BLaER1 (cell line): Measurements from ENCODE around the gene PHETA1.
"Not testable (repeated sequence)": the region's sequence is repeated elsewhere in the genome, so short reads cannot be mapped to it uniquely, and the experiment has no call there.

Source experiments
- H3K27ac ChIP-seq: shearing (Covaris generic); formaldehyde crosslinking; 2 replicates; pipeline ENCODE4 v1.8.1; 2022
- H3K27me3 ChIP-seq: shearing (Covaris generic); formaldehyde crosslinking; 2 replicates; pipeline ENCODE4 v1.8.1; 2022
- H3K36me3 ChIP-seq: shearing (Covaris generic); formaldehyde crosslinking; 2 replicates; pipeline ENCODE4 v1.8.1; 2022
- H3K4me1 ChIP-seq: shearing (Covaris generic); formaldehyde crosslinking; 2 replicates; pipeline ENCODE4 v1.8.1; 2022
- H3K4me2 ChIP-seq: shearing (Covaris generic); formaldehyde crosslinking; 2 replicates; pipeline ENCODE4 v1.8.1; 2022
- H3K4me3 ChIP-seq: shearing (Covaris generic); formaldehyde crosslinking; 2 replicates; pipeline ENCODE4 v1.8.1; 2022
- H3K9ac ChIP-seq: shearing (Covaris generic); formaldehyde crosslinking; 2 replicates; pipeline ENCODE4 v1.8.1; 2022
- H3K9me3 ChIP-seq: shearing (Covaris generic); formaldehyde crosslinking; 2 replicates; pipeline ENCODE4 v1.8.1; 2022
- H4K20me1 ChIP-seq: shearing (Covaris generic); formaldehyde crosslinking; 2 replicates; pipeline ENCODE4 v1.8.1; 2022
- Cebpa-rat ChIP-seq: shearing (Covaris generic); IDR thresholded peaks from 2 replicates; pipeline ENCODE4 v1.8.1; 2022

Gene PHETA1

GRCh38 chr12:111341426-111342065 lies 27.3 kb downstream of the PHETA1 start:
- TF ChIP-seq Cebpa-rat, result no peak
- Histone ChIP-seq H4K20me1 (no peaks in the 10 kb centered on the region), H3K36me3 (no peaks in the 10 kb centered on the region), H3K4me3 (no peak overlapping the region), H3K4me1 (no peaks in the 10 kb centered on the region), H3K9me3 (no peaks in the 10 kb centered on the region), H3K27ac (no peak overlapping the region), H3K4me2 (no peak overlapping the region), H3K9ac (no peak overlapping the region), H3K27me3 (no peaks in the 10 kb centered on the region; the same call in 1 of the 2 replicates)

GRCh38 chr12:111340680-111341079 lies 28.2 kb downstream of the PHETA1 start:
- not testable (repeated sequence) for H3K9ac ChIP-seq, H3K27me3 ChIP-seq, H3K36me3 ChIP-seq, H4K20me1 ChIP-seq, H3K27ac ChIP-seq, H3K4me3 ChIP-seq, H3K4me1 ChIP-seq, H3K4me2 ChIP-seq, H3K9me3 ChIP-seq

GRCh38 chr12:111340231-111340630 lies 28.7 kb downstream of the PHETA1 start:
- Histone ChIP-seq H3K4me3 (no peak overlapping the region), H3K36me3 (no peaks in the 10 kb centered on the region), H3K4me1 (0 out of 2 replicates have a peak, but pooled peaks cover 4% of the 10 kb centered on the region), H3K9me3 (no peaks in the 10 kb centered on the region), H4K20me1 (no peaks in the 10 kb centered on the region), H3K27ac (no peak overlapping the region), H3K27me3 (no peaks in the 10 kb centered on the region; the same call in 1 of the 2 replicates), H3K9ac (no peak overlapping the region), H3K4me2 (no peak overlapping the region)
- no peak for TF ChIP-seq Cebpa-rat

GRCh38 chr12:111339321-111339938 lies 29.5 kb downstream of the PHETA1 start:
- Histone ChIP-seq H4K20me1 (no peaks in the 10 kb centered on the region), H3K9ac (no peak overlapping the region), H3K27me3 (no peaks in the 10 kb centered on the region; the same call in 1 of the 2 replicates), H3K4me1 (peaks cover 12% of the 10 kb centered on the region; the same call in 1 of the 2 replicates), H3K27ac (no peak overlapping the region), H3K4me3 (no peak overlapping the region), H3K36me3 (no peaks in the 10 kb centered on the region), H3K4me2 (no peak overlapping the region), H3K9me3 (no peaks in the 10 kb centered on the region)
- no peak for TF ChIP-seq Cebpa-rat

GRCh38 chr12:111338096-111338495 lies 30.8 kb downstream of the PHETA1 start:
- Histone ChIP-seq H3K36me3 (no peaks in the 10 kb centered on the region), H3K9ac (no peak overlapping the region), H3K27me3 (no peaks in the 10 kb centered on the region; the same call in 1 of the 2 replicates), H3K4me1 (peaks cover 16% of the 10 kb centered on the region; the same call in 1 of the 2 replicates), H3K9me3 (no peaks in the 10 kb centered on the region), H4K20me1 (no peaks in the 10 kb centered on the region), H3K27ac (no peak overlapping the region), H3K4me3 (no peak overlapping the region), H3K4me2 (no peak overlapping the region)
- no peak for TF ChIP-seq Cebpa-rat

GRCh38 chr12:111337371-111337770 lies 31.5 kb downstream of the PHETA1 start:
- TF ChIP-seq Cebpa-rat, result no peak
- Histone ChIP-seq H3K27ac (no peak overlapping the region), H3K4me3 (no peak overlapping the region), H3K4me2 (no peak overlapping the region), H3K9ac (no peak overlapping the region), H3K9me3 (no peaks in the 10 kb centered on the region), H3K4me1 (peaks cover 16% of the 10 kb centered on the region; the same call in 1 of the 2 replicates), H3K27me3 (no peaks in the 10 kb centered on the region; the same call in 1 of the 2 replicates), H4K20me1 (no peaks in the 10 kb centered on the region), H3K36me3 (no peaks in the 10 kb centered on the region)

- H4K20me1 ChIP-seq, H3K27me3 ChIP-seq, H3K4me3 ChIP-seq, H3K9me3 ChIP-seq, H3K4me2 ChIP-seq, H3K27ac ChIP-seq, H3K36me3 ChIP-seq, H3K9ac ChIP-seq: not testable (repeated sequence)
- H3K4me1 ChIP-seq, result peaks cover 16% of the 10 kb centered on the region; the same call in 1 of the 2 replicates
Observed at GRCh38 chr12:111336411-111336810, 32.5 kb downstream of the PHETA1 start.

GRCh38 chr12:111335811-111336210 lies 33.1 kb downstream of the PHETA1 start:
- H3K4me3 ChIP-seq, result no peak overlapping the region
- no peaks in the 10 kb centered on the region; the same call in 1 of the 2 replicates for H3K27me3 ChIP-seq
- peaks cover 20% of the 10 kb centered on the region for H3K4me1 ChIP-seq
- H3K4me2 ChIP-seq, result no peak overlapping the region
- H3K27ac ChIP-seq, result no peak overlapping the region
- H3K9ac ChIP-seq, result no peak overlapping the region
- no peaks in the 10 kb centered on the region for H3K9me3 ChIP-seq
- TF ChIP-seq Cebpa-rat, result no peak
- H3K36me3 ChIP-seq, result no peaks in the 10 kb centered on the region
- no peaks in the 10 kb centered on the region for H4K20me1 ChIP-seq

GRCh38 chr12:111335301-111335700 lies 33.6 kb downstream of the PHETA1 start:
- not testable (repeated sequence) for H3K4me3 ChIP-seq, H3K27ac ChIP-seq, H3K27me3 ChIP-seq, H4K20me1 ChIP-seq, H3K36me3 ChIP-seq, H3K9ac ChIP-seq, H3K9me3 ChIP-seq, H3K4me2 ChIP-seq
- H3K4me1 ChIP-seq, result peaks cover 20% of the 10 kb centered on the region

- Histone ChIP-seq H3K27me3 (no peaks in the 10 kb centered on the region; the same call in 1 of the 2 replicates), H3K4me1 (peaks cover 20% of the 10 kb centered on the region), H3K9ac (no peak overlapping the region), H3K27ac (no peak overlapping the region), H3K4me3 (no peak overlapping the region), H4K20me1 (no peaks in the 10 kb centered on the region), H3K36me3 (no peaks in the 10 kb centered on the region), H3K9me3 (no peaks in the 10 kb centered on the region), H3K4me2 (peak overlapping the region; percentile 22; the same call in 1 of the 2 replicates)
- no peak for TF ChIP-seq Cebpa-rat
Observed at GRCh38 chr12:111334393-111334915, 34.4 kb downstream of the PHETA1 start.
